ENCODE data around the gene SLC47A1. TPM values are rescaled to one million over a fixed set of nuclear protein-coding genes. Genes with fewer than 3 reads are reported as not detected.

Gene SLC47A1
- total and polyA plus RNA-seq, 10 of the 15 experiments (the other 5 are each of a cell fraction or from before 2014, with no cell fraction given), result 0.41 TPM; not detected in 9

DNA sequence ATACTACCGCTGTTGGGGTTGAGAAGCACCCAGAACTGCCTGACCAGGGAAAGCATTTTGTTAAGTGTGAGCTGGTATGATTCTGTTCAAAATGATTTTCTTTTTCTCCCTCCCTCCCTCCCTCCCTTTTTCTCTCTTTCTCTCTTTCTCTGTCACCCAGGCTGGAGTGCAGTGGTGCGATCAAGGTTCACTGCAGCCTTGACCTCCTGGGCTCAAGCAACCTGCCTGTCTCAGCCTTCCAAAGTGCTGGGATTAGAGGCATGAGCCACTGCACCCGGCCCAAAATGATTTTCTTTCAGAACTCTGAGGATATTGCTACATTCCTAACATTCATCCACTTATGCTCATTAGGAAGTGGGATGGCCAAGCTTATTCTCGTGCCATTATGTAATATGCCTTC lies 41.3 kb downstream of the SLC47A1 start:
- H3K4me3 ChIP-seq, result no peak overlapping the region
- TF ChIP-seq CREB1 (IDR thresholded peaks at IDR 0.05; ENCODE audit: low read depth), result no peak
- no peak for TF ChIP-seq MTA2 (IDR thresholded peaks at IDR 0.05; ENCODE audit: low read depth)
- TF ChIP-seq CHD4 (IDR thresholded peaks at IDR 0.05), result no peak
- TF ChIP-seq SREBF2 (IDR thresholded peaks at IDR 0.05; ENCODE audit: low read length), result no peak
- no peak for TF ChIP-seq ESRRA (IDR thresholded peaks at IDR 0.05; ENCODE audit: low read length)
- TF ChIP-seq SIN3A (IDR thresholded peaks at IDR 0.05; ENCODE audit: low read depth, low read length), result no peak
- TF ChIP-seq, protein P1, sequence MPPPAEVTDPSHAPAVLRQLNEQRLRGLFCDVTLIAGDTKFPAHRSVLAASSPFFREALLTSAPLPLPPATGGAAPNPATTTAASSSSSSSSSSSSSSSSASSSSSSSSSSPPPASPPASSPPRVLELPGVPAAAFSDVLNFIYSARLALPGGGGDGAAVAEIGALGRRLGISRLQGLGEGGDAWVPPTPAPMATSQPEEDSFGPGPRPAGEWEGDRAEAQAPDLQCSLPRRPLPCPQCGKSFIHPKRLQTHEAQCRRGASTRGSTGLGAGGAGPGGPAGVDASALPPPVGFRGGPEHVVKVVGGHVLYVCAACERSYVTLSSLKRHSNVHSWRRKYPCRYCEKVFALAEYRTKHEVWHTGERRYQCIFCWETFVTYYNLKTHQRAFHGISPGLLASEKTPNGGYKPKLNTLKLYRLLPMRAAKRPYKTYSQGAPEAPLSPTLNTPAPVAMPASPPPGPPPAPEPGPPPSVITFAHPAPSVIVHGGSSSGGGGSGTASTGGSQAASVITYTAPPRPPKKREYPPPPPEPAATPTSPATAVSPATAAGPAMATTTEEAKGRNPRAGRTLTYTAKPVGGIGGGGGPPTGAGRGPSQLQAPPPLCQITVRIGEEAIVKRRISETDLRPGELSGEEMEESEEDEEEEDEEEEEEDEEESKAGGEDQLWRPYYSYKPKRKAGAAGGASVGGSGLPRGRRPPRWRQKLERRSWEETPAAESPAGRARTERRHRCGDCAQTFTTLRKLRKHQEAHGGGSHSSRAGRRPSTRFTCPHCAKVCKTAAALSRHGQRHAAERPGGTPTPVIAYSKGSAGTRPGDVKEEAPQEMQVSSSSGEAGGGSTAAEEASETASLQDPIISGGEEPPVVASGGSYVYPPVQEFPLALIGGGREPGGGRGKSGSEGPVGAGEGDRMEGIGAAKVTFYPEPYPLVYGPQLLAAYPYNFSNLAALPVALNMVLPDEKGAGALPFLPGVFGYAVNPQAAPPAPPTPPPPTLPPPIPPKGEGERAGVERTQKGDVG (CRISPR knock-in tag; IDR thresholded peaks at IDR 0.05), result no peak
- TF ChIP-seq NFXL1 (IDR thresholded peaks at IDR 0.05; ENCODE audit: borderline replicate concordance), result no peak
- BruUV-seq (replicated peaks), result no TSS peak
- CTCF ChIA-PET, result no interaction called here
- no peaks in the 10 kb centered on the region for H4K20me1 ChIP-seq (ENCODE audit: control insufficient read depth, insufficient read depth)
- H3K4me1 ChIP-seq (ENCODE audit: control insufficient read depth, insufficient read depth, low read length), result no peaks in the 10 kb centered on the region
- RAD21 ChIA-PET (ENCODE audit: unreplicated experiment), result no interaction called here
- ATAC-seq (no peak), DNase-seq (ENCODE audit: low read depth, low spot score) (no peak), FAIRE-seq (no peak)
- H3K79me2 ChIP-seq (ENCODE audit: control insufficient read depth, insufficient read depth, low read length), result no peaks in the 10 kb centered on the region
- no peak overlapping the region for H2AFZ ChIP-seq (ENCODE audit: control insufficient read depth, low read depth, low read length)
- in situ Hi-C loops (cut with MboI) (no loop called here), intact Hi-C loops (cut with micrococcal nuclease; ENCODE audit: unreplicated experiment) (no loop called here)
- no peaks in the 10 kb centered on the region for H3K36me3 ChIP-seq (ENCODE audit: control insufficient read depth in 2 of 2, insufficient read depth in 2 of 2, low read length in 1 of 2)
- POLR2A ChIA-PET, result no interaction called here
- SMC1A ChIA-PET (ENCODE audit: uncharacterized antibody, unreplicated experiment), result no interaction called here
- peaks cover 0 to 4% of the 10 kb centered on the region in 2 experiments; a peak in 3 of 4 replicates for H3K27me3 ChIP-seq (replicated peaks in 1 of 2; ENCODE audit: control insufficient read depth in 2 of 2, insufficient read depth in 2 of 2, low read length in 1 of 2)
- no peak overlapping the region for H3K27ac ChIP-seq (ENCODE audit: control insufficient read depth, insufficient read depth)
- H3K9me3 ChIP-seq (replicated peaks; ENCODE audit: control insufficient read depth, insufficient read depth, low read length), result no peaks in the 10 kb centered on the region
- H3K4me2 ChIP-seq (ENCODE audit: control insufficient read depth, insufficient read depth), result no peak overlapping the region
- 49% methylated on average over 4 of the region's 4 CpGs for WGBS (ENCODE audit: insufficient coverage, insufficient replicate concordance, low lambda C conversion rate, missing lambda C conversion rate)
- no peak overlapping the region for H3K9ac ChIP-seq (ENCODE audit: control insufficient read depth, insufficient read depth, low read length)

Data from GM12878 (cell line).